Stromal cell of bone marrow (primary cell): Measurements from ENCODE around the gene UTP11.

Experiments
- DNase-seq: peaks from one replicate; pipeline ENCODE4 v3.0.0-alpha.2; 2012; ENCODE audit warnings: low read depth

Gene UTP11

DNA sequence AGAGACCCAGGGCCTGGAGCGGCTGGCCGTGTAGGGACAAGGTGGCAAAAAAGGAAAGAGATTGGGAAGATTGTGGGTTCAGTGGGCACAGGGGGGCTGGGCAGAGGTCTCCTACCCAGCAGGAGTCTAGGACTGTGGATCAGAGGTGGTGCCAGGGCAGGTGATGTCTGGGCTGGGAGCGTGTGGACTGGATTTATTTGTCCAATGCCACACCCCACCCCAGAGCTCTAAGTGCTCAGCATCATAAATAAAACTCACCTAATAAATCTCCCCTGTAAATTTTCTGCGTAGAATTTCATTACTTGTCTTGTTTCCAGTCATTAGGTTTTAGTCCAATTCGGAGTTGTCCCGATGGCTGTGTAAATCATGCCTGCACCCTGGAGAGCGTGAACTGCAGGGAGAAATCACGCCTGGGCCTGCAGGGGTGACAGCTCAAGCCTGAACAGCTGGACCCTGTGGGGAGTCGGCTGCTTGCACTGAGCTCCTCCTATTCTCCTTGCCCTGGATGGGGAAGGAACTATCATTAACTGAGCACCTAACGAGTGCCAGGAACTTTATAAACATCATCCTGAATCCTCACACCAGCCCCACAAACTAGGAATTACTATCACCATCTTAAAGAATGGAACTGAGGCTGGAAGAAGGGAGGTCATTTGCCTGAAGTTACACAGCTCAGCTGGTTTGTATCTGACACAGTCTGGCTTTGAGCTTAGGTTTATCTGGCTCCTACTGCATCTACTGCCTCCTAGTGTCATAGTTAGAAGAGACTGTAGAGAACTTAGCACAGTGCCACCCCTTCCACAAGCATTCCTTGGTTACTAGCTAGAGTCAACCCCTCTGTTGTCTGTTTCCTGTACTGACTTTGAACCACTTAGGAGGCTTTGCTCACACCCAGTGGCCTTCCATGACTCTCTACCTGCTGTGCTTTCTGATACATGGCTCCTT lies 59.0 kb downstream of the UTP11 start:
- no peak for DNase-seq

DNA sequence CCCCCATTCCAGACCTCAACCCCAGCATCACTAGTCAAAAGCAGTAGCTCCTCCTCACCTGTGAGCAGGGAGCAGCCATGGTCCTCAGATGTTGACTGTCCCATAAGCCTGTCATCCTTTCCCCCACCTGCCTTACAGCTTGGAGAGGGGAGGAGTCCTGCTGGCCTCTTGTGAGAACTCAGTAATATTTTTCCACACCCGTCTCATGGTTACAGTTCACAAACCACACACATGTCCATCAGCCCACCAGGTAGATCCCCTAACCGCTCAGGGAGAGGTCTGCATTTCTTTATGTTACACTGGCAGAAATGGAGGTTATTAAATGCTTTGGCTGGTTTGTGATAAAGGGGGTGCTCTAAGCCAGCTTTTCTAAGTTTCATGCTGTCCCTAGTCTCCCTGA lies 60.3 kb downstream of the UTP11 start:
- no peak for DNase-seq

DNA sequence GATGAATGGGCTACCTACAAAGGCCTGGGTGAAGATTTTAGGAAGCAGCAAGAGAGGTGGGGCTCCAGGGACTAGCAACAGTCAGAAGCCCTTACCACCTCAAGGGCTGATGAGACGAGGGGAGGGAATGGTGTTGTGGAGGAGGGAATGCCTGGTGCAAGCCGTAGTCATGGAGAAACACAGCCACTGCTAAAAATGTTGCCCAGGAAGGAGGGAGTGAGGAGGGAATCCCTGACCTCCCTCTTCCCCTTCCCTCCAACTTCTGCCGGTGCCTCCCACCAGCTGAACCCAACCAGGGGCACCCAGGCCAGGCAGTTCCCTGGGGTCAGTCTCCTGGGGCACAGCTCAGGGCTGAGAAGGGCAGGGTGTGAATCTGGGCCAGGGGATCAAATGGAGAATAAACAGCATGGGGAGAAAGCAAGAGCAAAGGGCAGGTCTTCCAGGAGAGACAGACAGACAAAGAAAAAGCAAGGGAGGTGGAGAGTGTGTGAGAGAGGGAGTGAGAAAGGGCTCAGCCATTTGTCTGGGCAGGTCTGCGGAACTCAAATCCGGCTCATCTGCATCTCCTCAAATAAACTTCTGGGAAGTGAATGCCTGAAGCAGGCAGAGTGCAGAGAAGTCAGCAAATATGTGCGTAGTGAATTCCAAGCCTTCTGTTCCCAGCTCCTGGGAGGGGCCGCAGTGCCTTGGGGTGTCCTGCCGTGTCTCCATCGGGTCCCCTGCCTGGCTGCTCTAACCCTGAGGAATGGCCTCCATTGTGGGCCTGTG lies 61.2 kb downstream of the UTP11 start:
- no peak for DNase-seq

DNA sequence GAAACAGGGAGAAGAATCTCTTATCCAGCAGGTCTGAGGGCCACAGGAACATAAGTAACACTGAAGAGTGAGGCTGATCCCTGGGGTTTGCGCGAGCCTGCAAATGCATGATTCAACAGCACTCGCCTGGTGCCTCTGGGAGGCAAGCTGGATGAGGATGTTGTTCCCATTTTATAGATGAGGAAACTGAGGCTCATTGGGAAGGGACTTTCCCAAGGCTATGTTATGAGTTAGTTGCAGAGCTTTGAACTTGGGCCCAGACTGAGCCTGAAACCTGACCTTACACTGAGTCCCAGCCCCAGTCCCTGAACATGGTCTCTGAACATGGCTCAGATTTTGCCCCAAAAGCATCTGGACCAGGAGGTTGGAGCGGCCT lies 61.8 kb downstream of the UTP11 start:
- DNase-seq, result no peak
